MM.1S (cell line): Measurements from ENCODE around the gene DUSP3.

Experiments used
- DNase-seq: peaks from one replicate; pipeline ENCODE4 v3.0.0-alpha.2; 2015
- H2AFZ ChIP-seq: fragments of 300-600 bp; sonication (generic); 2 replicates; pipeline ENCODE4 v1.6.0; 2016; ENCODE audit warnings: antibody characterized with exemption, low read length
- H3F3A ChIP-seq: fragments of 300-600 bp; sonication (generic); 2 replicates; pipeline ENCODE4 v1.6.1; 2016; ENCODE audit warnings: mild to moderate bottlenecking, antibody characterized with exemption, low read length, moderate library complexity, mixed read lengths; ENCODE audit not compliant: insufficient read depth
- H3K27ac ChIP-seq: fragments of 300-600 bp; sonication (generic); 2 replicates; pipeline ENCODE4 v1.5.1; 2016; ENCODE audit warnings: mild to moderate bottlenecking, low read length
- H3K27me3 ChIP-seq: fragments of 300-600 bp; sonication (generic); replicated peaks from 2 replicates; pipeline ENCODE4 v1.6.0; 2016; ENCODE audit warnings: low read length; ENCODE audit not compliant: insufficient read depth
- H3K36me3 ChIP-seq: fragments of 300-600 bp; sonication (generic); replicated peaks from 2 replicates; pipeline ENCODE4 v1.6.1; 2016; ENCODE audit warnings: mild to moderate bottlenecking, low read length, mixed read lengths; ENCODE audit not compliant: insufficient read depth
- H3K4me1 ChIP-seq: fragments of 300-600 bp; sonication (generic); 2 replicates; pipeline ENCODE4 v1.6.1; 2016; ENCODE audit warnings: low read length, mixed read lengths
- H3K4me2 ChIP-seq: fragments of 300-600 bp; sonication (generic); 2 replicates; pipeline ENCODE4 v1.6.0; 2016; ENCODE audit warnings: low read depth, low read length
- H3K4me3 ChIP-seq: fragments of 300-600 bp; sonication (generic); 2 replicates; pipeline ENCODE4 v1.5.1; 2016; ENCODE audit warnings: low read length, mixed read lengths
- H3K79me2 ChIP-seq: fragments of 300-600 bp; sonication (generic); 2 replicates; pipeline ENCODE4 v1.6.1; 2016; ENCODE audit warnings: mixed run types, low read length, mixed read lengths
- H3K9ac ChIP-seq: fragments of 300-600 bp; sonication (generic); 2 replicates; pipeline ENCODE4 v1.6.1; 2016; ENCODE audit warnings: low read length, mixed read lengths
- H3K9me2 ChIP-seq: fragments of 300-600 bp; sonication (generic); replicated peaks from 2 replicates; pipeline ENCODE4 v1.6.1; 2016; ENCODE audit warnings: mild to moderate bottlenecking, low read length, mixed read lengths; ENCODE audit not compliant: insufficient read depth
- H3K9me3 ChIP-seq: fragments of 300-600 bp; sonication (generic); replicated peaks from 2 replicates; pipeline ENCODE4 v1.6.1; 2016; ENCODE audit warnings: mild to moderate bottlenecking, low read length, mixed read lengths; ENCODE audit not compliant: insufficient read depth
- H4K20me1 ChIP-seq: fragments of 300-600 bp; sonication (generic); 2 replicates; pipeline ENCODE4 v1.6.1; 2016; ENCODE audit warnings: mild to moderate bottlenecking, low read length, moderate library complexity, mixed read lengths; ENCODE audit not compliant: insufficient read depth
- EZH2 ChIP-seq: fragments of 300-600 bp; sonication (generic); optimal IDR thresholded peaks from 2 replicates; pipeline ENCODE3; 2017; ENCODE audit warnings: low read depth, mild to moderate bottlenecking, antibody characterized with exemption, low read length, mixed read lengths
- EZH2phosphoT487 ChIP-seq: fragments of 300-600 bp; sonication (generic); IDR thresholded peaks from 2 replicates; pipeline ENCODE4 v1.6.1; 2018; ENCODE audit warnings: antibody characterized with exemption, low read length
- TF ChIP-seq, protein P1 (sequence below): fragments of 300-600 bp; sonication (generic); IDR thresholded peaks from 2 replicates; pipeline ENCODE4 v1.5.1; 2016; ENCODE audit warnings: antibody characterized with exemption, low read length, mixed read lengths

Gene DUSP3

GRCh38 chr17:43805117-43805516 is 26.3 kb upstream of the DUSP3 start:
- Histone ChIP-seq H3K27ac (no peak overlapping the region), H3K9me2 (no peaks in the 10 kb centered on the region), H3K9me3 (no peaks in the 10 kb centered on the region), H3F3A (no peaks in the 10 kb centered on the region), H2AFZ (no peak overlapping the region), H3K4me2 (no peak overlapping the region), H3K27me3 (peaks cover 42% of the 10 kb centered on the region), H3K4me1 (no peaks in the 10 kb centered on the region), H3K9ac (no peak overlapping the region), H3K79me2 (no peaks in the 10 kb centered on the region), H3K36me3 (no peaks in the 10 kb centered on the region), H3K4me3 (no peak overlapping the region), H4K20me1 (no peaks in the 10 kb centered on the region)
- TF ChIP-seq EZH2phosphoT487: no peak
- TF ChIP-seq, protein P1, sequence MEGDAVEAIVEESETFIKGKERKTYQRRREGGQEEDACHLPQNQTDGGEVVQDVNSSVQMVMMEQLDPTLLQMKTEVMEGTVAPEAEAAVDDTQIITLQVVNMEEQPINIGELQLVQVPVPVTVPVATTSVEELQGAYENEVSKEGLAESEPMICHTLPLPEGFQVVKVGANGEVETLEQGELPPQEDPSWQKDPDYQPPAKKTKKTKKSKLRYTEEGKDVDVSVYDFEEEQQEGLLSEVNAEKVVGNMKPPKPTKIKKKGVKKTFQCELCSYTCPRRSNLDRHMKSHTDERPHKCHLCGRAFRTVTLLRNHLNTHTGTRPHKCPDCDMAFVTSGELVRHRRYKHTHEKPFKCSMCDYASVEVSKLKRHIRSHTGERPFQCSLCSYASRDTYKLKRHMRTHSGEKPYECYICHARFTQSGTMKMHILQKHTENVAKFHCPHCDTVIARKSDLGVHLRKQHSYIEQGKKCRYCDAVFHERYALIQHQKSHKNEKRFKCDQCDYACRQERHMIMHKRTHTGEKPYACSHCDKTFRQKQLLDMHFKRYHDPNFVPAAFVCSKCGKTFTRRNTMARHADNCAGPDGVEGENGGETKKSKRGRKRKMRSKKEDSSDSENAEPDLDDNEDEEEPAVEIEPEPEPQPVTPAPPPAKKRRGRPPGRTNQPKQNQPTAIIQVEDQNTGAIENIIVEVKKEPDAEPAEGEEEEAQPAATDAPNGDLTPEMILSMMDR: no peak
- TF ChIP-seq EZH2: no peak
- DNase-seq: no peak

DNA sequence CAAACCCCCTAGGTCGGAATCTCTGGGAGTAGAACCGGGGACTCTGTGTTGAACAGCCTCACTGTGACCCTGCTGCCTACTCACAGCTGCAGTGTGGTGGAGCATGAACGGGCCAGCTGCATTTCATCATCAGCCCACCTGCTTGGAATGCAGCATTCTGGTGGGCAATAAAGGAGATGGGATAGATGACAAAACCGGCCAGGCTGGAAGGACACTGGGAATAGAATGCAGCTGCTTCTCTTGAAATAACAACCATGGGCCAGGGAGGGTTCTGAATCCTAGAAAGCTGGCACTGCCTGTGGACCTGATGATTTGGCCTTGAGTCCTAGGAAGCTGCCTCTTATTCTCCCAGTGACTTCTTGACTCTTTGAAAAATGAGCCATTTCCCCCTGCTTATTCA is 25.0 kb upstream of the DUSP3 start:
- peaks cover 42% of the 10 kb centered on the region for H3K27me3 ChIP-seq
- no peaks in the 10 kb centered on the region for H4K20me1 ChIP-seq
- no peak overlapping the region for H3K4me2 ChIP-seq
- H3K27ac ChIP-seq: no peak overlapping the region
- no peaks in the 10 kb centered on the region for H3K79me2 ChIP-seq
- no peaks in the 10 kb centered on the region for H3K9me2 ChIP-seq
- no peak overlapping the region for H3K4me3 ChIP-seq
- H3K9ac ChIP-seq: no peak overlapping the region
- TF ChIP-seq EZH2: no peak
- TF ChIP-seq EZH2phosphoT487: no peak
- TF ChIP-seq, protein P1: no peak
- H3K36me3 ChIP-seq: no peaks in the 10 kb centered on the region
- H3K4me1 ChIP-seq: no peaks in the 10 kb centered on the region
- DNase-seq: no peak
- H3K9me3 ChIP-seq: no peaks in the 10 kb centered on the region
- H3F3A ChIP-seq: no peaks in the 10 kb centered on the region
- no peak overlapping the region for H2AFZ ChIP-seq

GRCh38 chr17:43801844-43802243 is 23.1 kb upstream of the DUSP3 start:
- Histone ChIP-seq H3K36me3 (no peaks in the 10 kb centered on the region), H3K4me1 (no peaks in the 10 kb centered on the region), H2AFZ (no peak overlapping the region), H3K9ac (no peak overlapping the region), H3K4me3 (no peak overlapping the region), H3K27me3 (peaks cover 42% of the 10 kb centered on the region), H3K9me3 (no peaks in the 10 kb centered on the region), H4K20me1 (no peaks in the 10 kb centered on the region), H3F3A (no peaks in the 10 kb centered on the region), H3K79me2 (no peaks in the 10 kb centered on the region), H3K4me2 (no peak overlapping the region), H3K9me2 (no peaks in the 10 kb centered on the region), H3K27ac (no peak overlapping the region)
- TF ChIP-seq, protein P1: no peak
- TF ChIP-seq EZH2phosphoT487 (no peak), EZH2 (no peak)
- no peak for DNase-seq
